Parathyroid adenoma (tissue), 2 donors: ENCODE measurements around the gene TTC39C.

Experiments used
- H2AFZ ChIP-seq: fragments of 300-600 bp; sonication (generic); one replicate; pipeline ENCODE4 v1.7.0; 2017; ENCODE audit warnings: antibody characterized with exemption, mild to moderate bottlenecking
- H3K27ac ChIP-seq: fragments of 300-600 bp; sonication (generic); one replicate; pipeline ENCODE4 v1.7.0; 2017
- H3K27me3 ChIP-seq: fragments of 300-600 bp; sonication (generic); one replicate; pipeline ENCODE4 v1.7.0; 2017; ENCODE audit warnings: low read length; ENCODE audit not compliant: control insufficient read depth, insufficient read depth
- H3K36me3 ChIP-seq: fragments of 300-600 bp; sonication (generic); one replicate; pipeline ENCODE4 v1.7.0; 2017; ENCODE audit warnings: low read length; ENCODE audit not compliant: control insufficient read depth, insufficient read depth
- H3K4me1 ChIP-seq: fragments of 300-600 bp; sonication (generic); one replicate; pipeline ENCODE4 v1.7.0; 2017; ENCODE audit warnings: control low read depth
- H3K4me2 ChIP-seq: fragments of 300-600 bp; sonication (generic); one replicate; pipeline ENCODE4 v1.7.0; 2017; ENCODE audit warnings: low read length
- H3K4me3 ChIP-seq: fragments of 300-600 bp; sonication (generic); one replicate; pipeline ENCODE4 v1.7.0; 2017; ENCODE audit warnings: low read depth, low read length
- H3K79me2 ChIP-seq: fragments of 300-600 bp; sonication (generic); one replicate; pipeline ENCODE4 v1.7.0; 2017; ENCODE audit warnings: control low read depth
- H3K9ac ChIP-seq: fragments of 300-600 bp; sonication (generic); one replicate; pipeline ENCODE4 v1.7.0; 2017; ENCODE audit warnings: mild to moderate bottlenecking
- H3K9me3 ChIP-seq: fragments of 300-600 bp; sonication (generic); one replicate; pipeline ENCODE4 v1.7.0; 2017; ENCODE audit warnings: low read length; ENCODE audit not compliant: control insufficient read depth
- TF ChIP-seq, protein P1 (sequence below): fragments of 300-600 bp; sonication (generic); IDR thresholded peaks from one replicate; pipeline ENCODE4 v1.7.0; 2017; ENCODE audit warnings: antibody characterized with exemption, mild to moderate bottlenecking
- donor health status: primary hyperparathyroidism.

Gene TTC39C

DNA sequence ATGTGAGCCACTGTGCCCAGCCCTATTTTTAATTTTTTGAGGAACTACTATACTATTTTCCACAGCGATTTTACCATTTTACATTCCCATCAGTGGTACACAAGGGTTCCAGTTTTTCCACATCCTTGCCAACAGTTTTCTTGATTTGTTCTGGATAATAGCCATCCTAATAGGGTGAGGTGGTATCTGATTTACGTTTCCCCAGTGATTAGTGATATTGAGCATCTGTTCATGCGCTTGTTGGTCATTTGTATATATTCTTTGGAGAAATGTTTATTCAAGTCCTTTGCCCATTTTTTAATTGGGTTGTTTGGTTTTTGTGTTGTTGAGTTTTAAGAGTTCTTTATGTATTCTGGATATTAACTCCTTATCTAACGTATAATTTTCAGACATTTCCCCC is 20.8 kb downstream of the TTC39C start:
- H3K4me1 ChIP-seq = no peaks in the 10 kb centered on the region

DNA sequence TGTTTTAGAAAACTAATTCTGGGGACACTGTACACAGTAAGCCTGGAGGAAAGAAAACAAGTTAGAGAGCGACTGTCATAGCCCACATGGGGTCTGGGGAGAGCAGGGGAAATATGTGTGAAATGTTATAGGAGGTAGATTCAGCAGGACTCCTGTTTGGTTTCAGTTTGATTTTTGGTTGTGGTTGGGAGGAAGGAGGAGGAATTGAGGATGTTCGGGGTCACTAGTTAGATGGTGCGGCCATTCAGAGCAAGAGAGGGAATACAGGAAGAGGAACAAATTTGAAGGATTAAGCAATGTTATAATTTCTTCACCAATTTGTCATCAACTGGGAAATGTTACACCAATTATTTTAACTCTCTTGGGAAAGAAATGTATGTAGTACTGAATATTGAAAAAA is 25.1 kb downstream of the TTC39C start:
- Histone ChIP-seq H3K4me3 (no peak overlapping the region), H3K27ac (no peak overlapping the region), H3K27me3 (no peaks in the 10 kb centered on the region), H3K9ac (no peak overlapping the region), H3K36me3 (no peaks in the 10 kb centered on the region), H3K4me2 (no peak overlapping the region), H3K4me1 (no peaks in the 10 kb centered on the region), H3K79me2 (peaks cover 3% of the 10 kb centered on the region), H2AFZ (no peak overlapping the region), H3K9me3 (no peaks in the 10 kb centered on the region)
- TF ChIP-seq, protein P1, sequence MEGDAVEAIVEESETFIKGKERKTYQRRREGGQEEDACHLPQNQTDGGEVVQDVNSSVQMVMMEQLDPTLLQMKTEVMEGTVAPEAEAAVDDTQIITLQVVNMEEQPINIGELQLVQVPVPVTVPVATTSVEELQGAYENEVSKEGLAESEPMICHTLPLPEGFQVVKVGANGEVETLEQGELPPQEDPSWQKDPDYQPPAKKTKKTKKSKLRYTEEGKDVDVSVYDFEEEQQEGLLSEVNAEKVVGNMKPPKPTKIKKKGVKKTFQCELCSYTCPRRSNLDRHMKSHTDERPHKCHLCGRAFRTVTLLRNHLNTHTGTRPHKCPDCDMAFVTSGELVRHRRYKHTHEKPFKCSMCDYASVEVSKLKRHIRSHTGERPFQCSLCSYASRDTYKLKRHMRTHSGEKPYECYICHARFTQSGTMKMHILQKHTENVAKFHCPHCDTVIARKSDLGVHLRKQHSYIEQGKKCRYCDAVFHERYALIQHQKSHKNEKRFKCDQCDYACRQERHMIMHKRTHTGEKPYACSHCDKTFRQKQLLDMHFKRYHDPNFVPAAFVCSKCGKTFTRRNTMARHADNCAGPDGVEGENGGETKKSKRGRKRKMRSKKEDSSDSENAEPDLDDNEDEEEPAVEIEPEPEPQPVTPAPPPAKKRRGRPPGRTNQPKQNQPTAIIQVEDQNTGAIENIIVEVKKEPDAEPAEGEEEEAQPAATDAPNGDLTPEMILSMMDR = no peak

More for the DNA sequence above, 20.8 kb downstream of the TTC39C start:
- no peaks in the 10 kb centered on the region for H3K27me3 ChIP-seq
- H3K27ac ChIP-seq = no peak overlapping the region
- no peak overlapping the region for H2AFZ ChIP-seq
- H3K4me3 ChIP-seq = no peak overlapping the region
- H3K79me2 ChIP-seq = peaks cover 3% of the 10 kb centered on the region
- H3K9ac ChIP-seq = no peak overlapping the region
- TF ChIP-seq, protein P1 = no peak
- H3K9me3 ChIP-seq = no peaks in the 10 kb centered on the region
- no peak overlapping the region for H3K4me2 ChIP-seq
- no peaks in the 10 kb centered on the region for H3K36me3 ChIP-seq

DNA sequence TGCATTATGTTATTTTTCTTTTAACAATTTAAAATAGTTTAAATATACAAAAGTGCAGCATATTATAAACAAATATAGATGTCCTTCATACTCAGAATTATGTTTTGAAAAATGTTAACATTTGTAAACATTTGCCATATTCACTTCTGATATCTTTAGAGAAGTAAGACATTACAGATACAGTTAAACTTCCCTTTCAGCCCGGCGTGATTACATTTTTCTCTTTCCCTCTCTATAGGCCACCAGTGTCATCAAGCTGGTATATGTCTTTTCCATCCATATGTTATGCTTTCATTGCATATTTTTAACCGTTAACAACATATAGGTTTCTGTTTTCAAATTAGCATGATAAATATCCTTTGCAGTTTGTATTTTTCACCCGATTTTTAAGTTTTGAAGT is 27.1 kb downstream of the TTC39C start:
- Histone ChIP-seq H3K9me3 (no peaks in the 10 kb centered on the region), H3K4me2 (no peak overlapping the region), H3K79me2 (peaks cover 3% of the 10 kb centered on the region), H3K36me3 (no peaks in the 10 kb centered on the region), H3K9ac (no peak overlapping the region), H3K4me1 (no peaks in the 10 kb centered on the region), H2AFZ (no peak overlapping the region), H3K4me3 (no peak overlapping the region), H3K27me3 (no peaks in the 10 kb centered on the region), H3K27ac (no peak overlapping the region)
- TF ChIP-seq, protein P1 = no peak

DNA sequence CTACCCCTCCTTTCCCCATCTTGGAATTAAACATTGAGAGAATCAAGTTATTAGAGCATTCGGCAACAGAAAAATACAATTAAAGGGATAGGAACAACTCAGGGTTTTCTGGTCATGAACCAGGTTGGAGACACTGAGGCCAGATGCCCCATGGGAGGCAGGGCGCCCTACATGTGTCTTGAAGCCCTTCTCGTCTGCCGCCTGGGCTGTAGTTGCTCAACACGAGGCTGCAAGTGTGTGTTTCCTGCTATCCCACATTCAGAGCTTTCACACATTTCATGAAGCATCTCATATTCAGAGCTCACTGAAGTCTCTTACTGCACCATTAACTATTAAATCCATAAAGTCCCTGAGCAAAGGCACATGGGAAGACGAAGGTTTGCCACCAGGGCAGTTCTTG is 28.8 kb downstream of the TTC39C start:
- TF ChIP-seq, protein P1 = no peak
- H3K9ac ChIP-seq = no peak overlapping the region

DNA sequence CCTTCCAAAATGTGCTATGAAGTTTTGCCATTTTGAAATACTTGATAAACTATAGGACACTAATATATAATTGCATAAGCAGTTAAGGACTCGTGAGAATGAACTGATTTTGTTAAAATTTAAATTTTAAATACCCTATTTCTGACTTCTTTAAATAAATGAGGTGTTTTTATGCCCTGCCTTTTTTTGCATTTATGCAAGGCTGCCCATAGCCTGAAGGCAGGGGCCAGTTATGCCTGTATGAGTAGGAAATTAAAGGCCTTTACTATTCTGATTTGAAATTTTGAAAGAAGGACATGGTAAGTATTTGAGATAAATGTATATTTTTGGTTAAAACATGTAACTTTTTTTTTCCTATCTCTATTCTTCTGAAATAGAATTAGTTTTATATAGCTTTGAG is 33.7 kb downstream of the TTC39C start:
- TF ChIP-seq, protein P1 = no peak
- Histone ChIP-seq H3K9me3 (no peaks in the 10 kb centered on the region), H3K4me1 (no peaks in the 10 kb centered on the region), H2AFZ (no peak overlapping the region), H3K27me3 (no peaks in the 10 kb centered on the region), H3K4me2 (no peak overlapping the region), H3K9ac (no peak overlapping the region), H3K36me3 (no peaks in the 10 kb centered on the region), H3K79me2 (no peaks in the 10 kb centered on the region), H3K4me3 (no peak overlapping the region), H3K27ac (no peak overlapping the region)

More for the DNA sequence above, 28.8 kb downstream of the TTC39C start:
- Histone ChIP-seq H3K4me1 (no peaks in the 10 kb centered on the region), H2AFZ (no peak overlapping the region), H3K4me3 (no peak overlapping the region), H3K27ac (no peak overlapping the region), H3K27me3 (no peaks in the 10 kb centered on the region), H3K9me3 (no peaks in the 10 kb centered on the region), H3K36me3 (no peaks in the 10 kb centered on the region), H3K4me2 (no peak overlapping the region), H3K79me2 (peaks cover 2% of the 10 kb centered on the region)
